ENCODE results near the gene ESPN. TPM values are rescaled to one million over a fixed set of nuclear protein-coding genes. Genes with fewer than 3 reads are reported as not detected.

The ESPN gene
- total RNA-seq, 2 experiments from 2014 or later = not detected

DNA sequence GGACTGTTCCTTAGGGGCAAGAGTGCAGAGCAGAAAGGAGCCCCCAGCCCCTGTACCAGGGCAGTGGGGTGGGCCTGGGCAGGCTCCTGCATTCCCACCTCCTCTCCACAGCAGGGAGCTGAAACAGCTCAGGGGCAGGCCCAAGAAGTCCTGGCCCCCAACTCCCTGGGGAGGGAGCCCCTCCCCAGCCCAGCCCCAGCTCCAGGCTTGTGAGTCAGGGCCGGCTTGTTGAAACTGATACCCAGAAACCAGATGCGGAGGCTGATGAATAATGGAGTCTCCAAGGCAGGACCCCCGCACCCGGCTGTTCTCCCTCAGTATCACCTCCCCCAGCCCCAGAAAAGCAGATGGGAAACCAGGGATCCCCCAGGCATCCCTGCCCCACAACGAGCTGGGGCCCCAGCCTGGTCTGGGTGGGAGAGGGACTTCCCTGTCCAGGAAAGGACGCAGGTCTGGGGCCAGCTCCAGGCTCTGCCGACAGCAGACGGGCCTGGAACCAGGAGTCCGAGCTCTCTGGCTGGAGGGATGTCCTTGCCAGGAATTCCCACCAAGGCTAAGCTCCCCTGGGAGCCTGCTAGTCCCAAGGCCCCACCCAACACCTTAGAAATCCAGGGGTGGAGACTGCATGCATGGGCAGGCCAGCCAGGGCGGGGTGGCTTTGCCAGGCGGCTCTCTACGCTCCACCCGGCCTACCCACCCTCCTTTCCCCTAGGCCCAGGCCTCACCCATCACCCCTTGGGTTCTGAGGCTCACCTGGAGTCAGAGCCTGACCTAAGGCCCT, 64.2 kb downstream of the ESPN start:
- no peak overlapping the region for H3K4me3 ChIP-seq (ENCODE audit: low read depth, low read length, poor library complexity, severe bottlenecking)
- H2AFZ ChIP-seq (ENCODE audit: low read length) = no peak overlapping the region
- H3K4me1 ChIP-seq (ENCODE audit: insufficient read depth, low read length, poor library complexity, severe bottlenecking) = peaks cover 14% of the 10 kb centered on the region
- no peak overlapping the region for H3K27ac ChIP-seq (ENCODE audit: low read depth, low read length, poor library complexity, severe bottlenecking)
- no peaks in the 10 kb centered on the region for H3K9me3 ChIP-seq (ENCODE audit: low read length)
- no peak for DNase-seq (ENCODE audit: low spot score)
- CTCF ChIA-PET (ENCODE audit: unreplicated experiment) = interaction anchor here (0.6 kb wide), 1 partner anchor 479 kb away, joined by 5 read pairs; no protein-coding TSS in a partner anchor
- H3K79me2 ChIP-seq (ENCODE audit: insufficient read depth, low read depth, low read length) = no peaks in the 10 kb centered on the region
- POLR2A ChIA-PET = interaction anchor here (1.8 kb wide), 1 partner anchor 9 kb away, joined by 5 read pairs; no protein-coding TSS in a partner anchor
- intact Hi-C loops (cut with micrococcal nuclease; ENCODE audit: unreplicated experiment) = loop anchor here (5.0 to 10.0 kb wide), 2 partner anchors 34 to 726 kb away; no protein-coding TSS in a partner anchor
- no peak overlapping the region for H3K4me2 ChIP-seq (ENCODE audit: low read length)
- no peaks in the 10 kb centered on the region for H3K36me3 ChIP-seq (ENCODE audit: insufficient read depth, low read length)
- TF ChIP-seq, protein P1, sequence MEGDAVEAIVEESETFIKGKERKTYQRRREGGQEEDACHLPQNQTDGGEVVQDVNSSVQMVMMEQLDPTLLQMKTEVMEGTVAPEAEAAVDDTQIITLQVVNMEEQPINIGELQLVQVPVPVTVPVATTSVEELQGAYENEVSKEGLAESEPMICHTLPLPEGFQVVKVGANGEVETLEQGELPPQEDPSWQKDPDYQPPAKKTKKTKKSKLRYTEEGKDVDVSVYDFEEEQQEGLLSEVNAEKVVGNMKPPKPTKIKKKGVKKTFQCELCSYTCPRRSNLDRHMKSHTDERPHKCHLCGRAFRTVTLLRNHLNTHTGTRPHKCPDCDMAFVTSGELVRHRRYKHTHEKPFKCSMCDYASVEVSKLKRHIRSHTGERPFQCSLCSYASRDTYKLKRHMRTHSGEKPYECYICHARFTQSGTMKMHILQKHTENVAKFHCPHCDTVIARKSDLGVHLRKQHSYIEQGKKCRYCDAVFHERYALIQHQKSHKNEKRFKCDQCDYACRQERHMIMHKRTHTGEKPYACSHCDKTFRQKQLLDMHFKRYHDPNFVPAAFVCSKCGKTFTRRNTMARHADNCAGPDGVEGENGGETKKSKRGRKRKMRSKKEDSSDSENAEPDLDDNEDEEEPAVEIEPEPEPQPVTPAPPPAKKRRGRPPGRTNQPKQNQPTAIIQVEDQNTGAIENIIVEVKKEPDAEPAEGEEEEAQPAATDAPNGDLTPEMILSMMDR (conservative IDR thresholded peaks at IDR 0.05; ENCODE audit: low read length) = no peak
- TF ChIP-seq EZH2phosphoT487 (IDR thresholded peaks at IDR 0.05; ENCODE audit: borderline replicate concordance, low read depth, low read length) = no peak
- no peaks in the 10 kb centered on the region for H3K9me2 ChIP-seq (ENCODE audit: insufficient read depth, low read length)
- H4K20me1 ChIP-seq (ENCODE audit: insufficient read depth, low read length) = no peaks in the 10 kb centered on the region
- no TSS peak for BruUV-seq (replicated peaks)

DNA sequence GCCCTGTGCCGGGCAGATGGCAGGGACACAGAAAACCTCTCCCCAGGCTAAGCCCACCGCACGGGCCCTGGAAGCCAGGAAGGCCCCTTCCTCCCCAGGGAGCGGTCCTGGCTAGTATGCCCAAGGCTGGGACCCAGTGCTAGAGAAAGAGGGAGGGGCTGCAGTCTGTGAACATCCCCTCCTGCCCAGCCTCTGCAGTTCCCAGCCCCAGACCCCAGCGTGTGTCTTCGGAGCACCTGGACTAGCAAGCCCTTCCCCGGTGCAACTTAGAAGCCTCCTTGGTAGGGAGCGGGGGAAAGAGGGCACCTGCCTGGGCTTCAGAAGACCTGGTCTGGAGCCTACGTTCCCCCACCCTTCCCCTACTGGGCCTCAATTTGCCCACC, 64.8 kb downstream of the ESPN start:
- BruUV-seq (replicated peaks) = no TSS peak
- H3K9me3 ChIP-seq (ENCODE audit: low read length) = no peaks in the 10 kb centered on the region
- DNase-seq (ENCODE audit: low spot score) = no peak
- H3K4me2 ChIP-seq (ENCODE audit: low read length) = peak overlapping the region; percentile 99
- ChIA-PET CTCF (ENCODE audit: unreplicated experiment) (no interaction called here), POLR2A (interaction anchor here (0.5 to 1.8 kb wide), 2 partner anchors 9 to 691 kb away, joined by 4 to 5 read pairs; no protein-coding TSS in a partner anchor)
- H3K9me2 ChIP-seq (ENCODE audit: insufficient read depth, low read length) = no peaks in the 10 kb centered on the region
- H3K27ac ChIP-seq (ENCODE audit: low read depth, low read length, poor library complexity, severe bottlenecking) = no peak overlapping the region
- no peaks in the 10 kb centered on the region for H4K20me1 ChIP-seq (ENCODE audit: insufficient read depth, low read length)
- peak overlapping the region; percentile 77 for H3K4me3 ChIP-seq (ENCODE audit: low read depth, low read length, poor library complexity, severe bottlenecking)
- intact Hi-C loops (cut with micrococcal nuclease; ENCODE audit: unreplicated experiment) = loop anchor here (5.0 to 10.0 kb wide), 2 partner anchors 33 to 725 kb away; no protein-coding TSS in a partner anchor
- no peak for TF ChIP-seq EZH2phosphoT487 (IDR thresholded peaks at IDR 0.05; ENCODE audit: borderline replicate concordance, low read depth, low read length)
- TF ChIP-seq, protein P1 (conservative IDR thresholded peaks at IDR 0.05; ENCODE audit: low read length) = no peak
- no peak overlapping the region; the same call in 1 of the 2 replicates for H2AFZ ChIP-seq (ENCODE audit: low read length)
- H3K36me3 ChIP-seq (ENCODE audit: insufficient read depth, low read length) = no peaks in the 10 kb centered on the region
- H3K4me1 ChIP-seq (ENCODE audit: insufficient read depth, low read length, poor library complexity, severe bottlenecking) = peaks cover 14% of the 10 kb centered on the region
- no peaks in the 10 kb centered on the region for H3K79me2 ChIP-seq (ENCODE audit: insufficient read depth, low read depth, low read length)

DNA sequence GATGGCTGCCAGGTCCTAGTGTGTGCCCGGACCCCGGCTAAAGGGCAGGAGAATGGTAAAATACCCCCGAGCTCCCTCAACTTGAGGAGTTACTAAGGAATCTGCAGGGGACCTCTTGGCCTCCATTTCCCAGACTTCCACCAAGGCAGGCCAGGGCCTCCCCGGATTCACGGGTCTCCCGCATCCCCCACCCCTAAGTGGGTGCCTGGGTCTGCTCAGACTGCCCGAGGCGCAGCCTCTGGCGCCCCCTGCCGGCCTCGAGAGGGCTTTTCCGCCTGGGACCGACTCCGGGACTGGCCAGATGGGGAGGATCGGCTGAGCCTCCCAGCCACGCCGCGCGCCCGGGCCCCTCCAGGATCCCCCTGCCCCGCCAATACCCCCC, 65.2 kb downstream of the ESPN start:
- TF ChIP-seq, protein P1 (conservative IDR thresholded peaks at IDR 0.05; ENCODE audit: low read length) = peak; percentile 95
- no peak for TF ChIP-seq EZH2phosphoT487 (IDR thresholded peaks at IDR 0.05; ENCODE audit: borderline replicate concordance, low read depth, low read length)
- H2AFZ ChIP-seq (ENCODE audit: low read length) = peak overlapping the region; percentile 96
- H3K9me2 ChIP-seq (ENCODE audit: insufficient read depth, low read length) = no peaks in the 10 kb centered on the region
- peak overlapping the region; percentile 56 for H3K27ac ChIP-seq (ENCODE audit: low read depth, low read length, poor library complexity, severe bottlenecking)
- peaks cover 14% of the 10 kb centered on the region for H3K4me1 ChIP-seq (ENCODE audit: insufficient read depth, low read length, poor library complexity, severe bottlenecking)
- no peaks in the 10 kb centered on the region for H3K36me3 ChIP-seq (ENCODE audit: insufficient read depth, low read length)
- ChIA-PET CTCF (ENCODE audit: unreplicated experiment) (no interaction called here), POLR2A (interaction anchor here (0.5 to 1.8 kb wide), 3 partner anchors 10 to 690 kb away, joined by 4 to 5 read pairs (median 4); no protein-coding TSS in a partner anchor)
- H3K4me2 ChIP-seq (ENCODE audit: low read length) = peak overlapping the region; percentile 99
- H3K79me2 ChIP-seq (ENCODE audit: insufficient read depth, low read depth, low read length) = no peaks in the 10 kb centered on the region
- no peaks in the 10 kb centered on the region for H3K9me3 ChIP-seq (ENCODE audit: low read length)
- peak overlapping the region; percentile 77 for H3K4me3 ChIP-seq (ENCODE audit: low read depth, low read length, poor library complexity, severe bottlenecking)
- no TSS peak for BruUV-seq (replicated peaks)
- intact Hi-C loops (cut with micrococcal nuclease; ENCODE audit: unreplicated experiment) = loop anchor here (1.0 to 10.0 kb wide), 5 partner anchors 33 to 725 kb away; partner anchors contain the start of genes NOL9 and TAS1R1
- H4K20me1 ChIP-seq (ENCODE audit: insufficient read depth, low read length) = no peaks in the 10 kb centered on the region
- DNase-seq (ENCODE audit: low spot score) = peak; percentile 88

Measured in OCI-LY7 (cell line).